ENCODE data around the gene ALCAM. TPM values are rescaled to one million over a fixed set of nuclear protein-coding genes. Genes with fewer than 3 reads are reported as not detected.

The ALCAM gene
- total and polyA plus RNA-seq, 2 donors (not counting 3 experiments of a cell fraction or from before 2014, with no cell fraction given): 46.3 to 118 TPM

DNA sequence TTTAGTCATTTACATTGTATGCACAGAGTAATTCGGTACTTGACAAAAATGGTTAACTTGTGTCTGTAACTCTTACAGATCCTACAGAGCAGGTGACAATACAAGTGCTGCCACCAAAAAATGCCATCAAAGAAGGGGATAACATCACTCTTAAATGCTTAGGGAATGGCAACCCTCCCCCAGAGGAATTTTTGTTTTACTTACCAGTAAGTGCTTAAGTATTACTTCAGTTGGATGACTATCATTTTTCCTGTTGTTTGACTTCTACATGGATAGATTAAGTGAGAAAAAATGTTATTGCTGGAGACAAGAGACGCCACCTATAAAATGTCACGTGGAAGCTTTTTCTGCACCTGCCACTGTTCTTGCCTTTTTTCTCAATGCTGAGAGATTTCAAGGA, 173.2 kb downstream of the ALCAM start:
- ChIA-PET CTCF (interaction anchor here (0.7 to 1.3 kb wide), 2 partner anchors 9 to 22 kb away, joined by 3 read pairs; no protein-coding TSS in a partner anchor), POLR2A (no interaction called here)
- H4K20me1 ChIP-seq (replicated peaks; ENCODE audit: control insufficient read depth, extremely low read depth, insufficient read depth, low read length): no peaks in the 10 kb centered on the region
- no peak overlapping the region for H3K4me3 ChIP-seq (replicated peaks in 1 of 3; ENCODE audit: insufficient read depth in 1 of 3, low read depth in 1 of 3, low read length in 3 of 3)
- H2AFZ ChIP-seq (ENCODE audit: low read depth, low read length): no peak overlapping the region
- TF ChIP-seq FOS (IDR thresholded peaks at IDR 0.05; ENCODE audit: borderline replicate concordance, insufficient read depth, low read length): no peak
- TF ChIP-seq POLR2AphosphoS5 (IDR thresholded peaks at IDR 0.05; ENCODE audit: insufficient read depth, low read depth, low read length): no peak
- no peak for TF ChIP-seq MYC (IDR thresholded peaks at IDR 0.05; ENCODE audit: low read depth, low read length)
- TF ChIP-seq POLR2A (IDR thresholded peaks at IDR 0.05; ENCODE audit: low read depth, low read length): no peak
- no peak for TF ChIP-seq JUN (IDR thresholded peaks at IDR 0.05; ENCODE audit: borderline replicate concordance, insufficient read depth, insufficient read length, low read depth)
- no peak for TF ChIP-seq MAX (IDR thresholded peaks at IDR 0.05; ENCODE audit: insufficient read depth, insufficient read length)
- no peak for TF ChIP-seq GATA2 (IDR thresholded peaks at IDR 0.05; ENCODE audit: insufficient read depth, insufficient read length, low read depth, low read length)
- no peak for TF ChIP-seq CTCF (IDR thresholded peaks at IDR 0.05; ENCODE audit: extremely low read depth in 1 of 2, insufficient read depth in 1 of 2, low read depth in 1 of 2, low read length in 2 of 2)
- TF ChIP-seq EZH2 (IDR thresholded peaks at IDR 0.05; ENCODE audit: borderline replicate concordance, low read depth, low read length, severe bottlenecking): no peak
- no peaks in the 10 kb centered on the region for H3K27me3 ChIP-seq (ENCODE audit: control insufficient read depth in 2 of 2, insufficient read depth in 2 of 2, low read length in 2 of 2)
- H3K36me3 ChIP-seq (ENCODE audit: control insufficient read depth in 2 of 2, extremely low read depth in 1 of 2, insufficient read depth in 2 of 2, low read length in 2 of 2): peaks cover 0 to 16% of the 10 kb centered on the region in 2 experiments
- FAIRE-seq: no peak
- H3K27ac ChIP-seq (ENCODE audit: insufficient read depth, low read depth, low read length): no peak overlapping the region
- dilution Hi-C loops (cut with MboI; ENCODE audit: extremely low pct_ligation_motif_present, low sequenced_read_pairs) (no loop called here), intact Hi-C loops (cut with micrococcal nuclease) (loop anchor here (10.0 kb wide), 1 partner anchor 1525 kb away; no protein-coding TSS in a partner anchor)
- no peak for DNase-seq (ENCODE audit: low read depth, low spot score)
- no peak overlapping the region for H3K4me2 ChIP-seq (ENCODE audit: insufficient read depth, low read length)
- peaks cover 2% of the 10 kb centered on the region for H3K9me1 ChIP-seq (replicated peaks; ENCODE audit: control insufficient read depth, extremely low read depth, insufficient read depth, low read length)
- no TSS peak for BruUV-seq (replicated peaks)
- peaks cover 3% of the 10 kb centered on the region for H3K4me1 ChIP-seq (ENCODE audit: control insufficient read depth, extremely low read depth, insufficient read depth, low read length)
- no peak overlapping the region for H3K9ac ChIP-seq (replicated peaks; ENCODE audit: extremely low read depth, insufficient read depth, low read length)
- H3K9me3 ChIP-seq (replicated peaks; ENCODE audit: control insufficient read depth, insufficient read depth, low read length): no peaks in the 10 kb centered on the region
- no peaks in the 10 kb centered on the region for H3K79me2 ChIP-seq (ENCODE audit: control insufficient read depth, insufficient read depth, low read length)
